AG04450 (cell line): ENCODE data around the gene TCEAL3. TPM values are rescaled to one million over a fixed set of nuclear protein-coding genes. Genes with fewer than 3 reads are reported as not detected.
A peak's percentile ranks its signal among the peaks of the same experiment; 100 is the strongest.

ENCODE experiments used
- CTCF ChIA-PET: fragments of 300-600, 350-600 bp; formaldehyde crosslinking; extraction: SDS; loops from one replicate; lab custom pipeline; 2022; ENCODE audit warnings: antibody characterized with exemption, inconsistent platforms; lab: Charles Lee
- POLR2A ChIA-PET: fragments of 350-600 bp; formaldehyde crosslinking; extraction: SDS; loops from one replicate; lab custom pipeline; 2021; ENCODE audit warnings: antibody characterized with exemption, inconsistent platforms; lab: Yijun Ruan, JAX
- DNase-seq: peaks from one replicate; pipeline ENCODE4 v3.0.0-alpha.2; 2011; ENCODE audit warnings: low read depth, low spot score
- H3K27ac ChIP-seq: one replicate; pipeline ENCODE4 v1.5.1; 2012; ENCODE audit warnings: low read depth, low read length, control low read depth
- H3K27me3 ChIP-seq: one replicate; pipeline ENCODE4 v1.6.0; 2012; ENCODE audit warnings: low read length; ENCODE audit not compliant: control insufficient read depth, insufficient read depth
- H3K4me3 ChIP-seq: 2 replicates; pipeline ENCODE4 v1.5.1; 2011; ENCODE audit warnings: mild to moderate bottlenecking, low read depth, low read length, control low read depth
- H3K9me3 ChIP-seq: 2 replicates; pipeline ENCODE4 v1.5.1; 2012; ENCODE audit warnings: low read length; ENCODE audit not compliant: control insufficient read depth, insufficient read depth
- CTCF ChIP-seq: IDR thresholded peaks from 2 replicates; pipeline ENCODE4 v1.5.1; 2011; ENCODE audit warnings: low read depth, low read length, control low read depth, inconsistent platforms
- polyA plus RNA-seq: library from polyadenylated mRNA; depleted of rRNA; stranded (reverse); fragments of >200 nt; gene quantifications from 2 replicates; pipeline ENCODE4 v1.2.3, GENCODE V29; 2011

The TCEAL3 gene
- polyA plus RNA-seq, 1 experiment, result 28.1 TPM

DNA sequence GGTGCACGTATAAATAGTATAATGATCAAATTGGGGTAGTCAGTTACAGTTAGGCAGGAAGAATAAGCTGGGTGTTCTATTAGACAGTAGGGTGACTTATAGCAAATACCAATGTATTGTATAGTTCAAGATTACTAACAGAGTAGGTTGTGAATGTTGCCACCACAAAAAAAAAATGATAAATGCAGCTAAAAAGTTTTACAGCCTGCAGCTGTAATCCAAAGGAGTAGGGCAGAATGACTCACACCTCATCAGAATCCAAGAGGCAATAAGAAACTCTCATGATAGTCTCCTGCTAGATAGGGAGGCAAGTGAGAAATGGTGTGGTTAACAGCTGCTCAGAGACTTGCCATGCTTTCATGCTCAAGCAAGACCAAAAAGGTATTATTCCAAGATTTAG, 42.0 kb upstream of the TCEAL3 start:
- no peak overlapping the region for H3K4me3 ChIP-seq
- TF ChIP-seq CTCF, result no peak
- H3K9me3 ChIP-seq, result no peaks in the 10 kb centered on the region
- CTCF ChIA-PET, result interaction anchor here (1.1 kb wide), 1 partner anchor 64 kb away, joined by 4 read pairs; no protein-coding TSS in a partner anchor
- POLR2A ChIA-PET, result interaction anchor here (0.8 kb wide), 1 partner anchor 211 kb away, joined by 9 read pairs; no protein-coding TSS in a partner anchor
- peak; percentile 6 for DNase-seq
- no peaks in the 10 kb centered on the region for H3K27me3 ChIP-seq
- H3K27ac ChIP-seq, result no peak overlapping the region

GRCh38 chrX:103571121-103571520, 36.6 kb upstream of the TCEAL3 start:
- Histone ChIP-seq H3K27ac (no peak overlapping the region), H3K9me3 (no peaks in the 10 kb centered on the region), H3K4me3 (no peak overlapping the region), H3K27me3 (no peaks in the 10 kb centered on the region)
- no peak for DNase-seq
- ChIA-PET POLR2A (no interaction called here), CTCF (no interaction called here)
- no peak for TF ChIP-seq CTCF

- TF ChIP-seq CTCF, result no peak
- no peak for DNase-seq
- Histone ChIP-seq H3K27me3 (no peaks in the 10 kb centered on the region), H3K4me3 (no peak overlapping the region), H3K9me3 (no peaks in the 10 kb centered on the region), H3K27ac (no peak overlapping the region)
- ChIA-PET POLR2A (no interaction called here), CTCF (no interaction called here)
Measured at GRCh38 chrX:103571726-103572125, 36.0 kb upstream of the TCEAL3 start.

DNA sequence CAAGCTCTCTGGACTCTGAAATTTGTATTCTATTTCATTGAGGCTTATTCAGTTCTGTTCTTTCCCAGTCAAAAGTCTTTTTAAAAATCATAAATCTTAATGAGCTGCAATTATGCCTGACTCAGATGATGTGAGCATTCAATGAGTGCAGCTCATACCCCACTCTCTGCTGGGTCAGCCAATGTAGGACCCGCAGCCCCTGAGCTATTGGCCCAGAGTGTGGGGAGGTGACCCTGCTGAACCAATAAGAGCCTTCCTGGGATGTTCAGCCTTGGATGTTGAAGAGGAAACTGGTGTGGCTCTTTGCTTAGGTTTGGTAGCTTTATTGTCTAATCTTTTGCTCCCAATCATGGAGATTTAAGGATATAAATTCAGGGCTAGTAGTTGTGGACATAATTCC, 34.6 kb upstream of the TCEAL3 start:
- ChIA-PET CTCF (no interaction called here), POLR2A (no interaction called here)
- no peak for TF ChIP-seq CTCF
- Histone ChIP-seq H3K9me3 (no peaks in the 10 kb centered on the region), H3K27ac (no peak overlapping the region), H3K4me3 (no peak overlapping the region), H3K27me3 (no peaks in the 10 kb centered on the region)
- no peak for DNase-seq

DNA sequence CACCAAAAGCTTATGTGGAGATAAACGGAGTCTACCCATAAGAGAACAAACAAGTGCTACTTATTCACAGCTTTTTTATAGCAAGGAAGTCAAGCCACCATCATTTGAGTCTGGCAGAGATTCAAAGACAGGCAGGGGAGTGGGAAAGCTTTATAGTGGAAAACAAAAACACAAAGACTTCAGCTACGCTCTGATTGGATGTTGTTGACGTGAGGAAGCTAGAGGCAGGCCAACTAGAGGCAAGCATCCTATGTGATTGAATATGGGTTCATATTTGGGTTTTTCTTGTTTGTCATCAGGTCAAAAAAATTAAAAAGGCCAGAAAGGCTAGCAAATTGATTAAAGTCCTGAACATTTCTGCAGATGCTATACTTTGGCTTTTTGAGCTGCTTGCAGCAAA, 23.2 kb upstream of the TCEAL3 start:
- Histone ChIP-seq H3K27ac (no peak overlapping the region), H3K27me3 (no peaks in the 10 kb centered on the region), H3K9me3 (no peaks in the 10 kb centered on the region), H3K4me3 (no peak overlapping the region)
- POLR2A ChIA-PET, result no interaction called here
- no peak for TF ChIP-seq CTCF
- DNase-seq, result no peak
- CTCF ChIA-PET, result no interaction called here
